H9 (cell line): ENCODE results near the gene HLA-G. TPM values are rescaled to one million over a fixed set of nuclear protein-coding genes. Genes with fewer than 3 reads are reported as not detected.

Experiments
- DNase-seq: peaks from one replicate; pipeline ENCODE4 v3.0.0-alpha.2; 2017
- H2AFZ ChIP-seq: one replicate; pipeline ENCODE4 v1.6.1; 2013; ENCODE audit warnings: mild to moderate bottlenecking, low read length, control low read depth, moderate library complexity
- H2AK5ac ChIP-seq: 2 replicates; pipeline ENCODE4 v1.6.1; 2013; ENCODE audit warnings: low read length, control low read depth, mixed read lengths; ENCODE audit not compliant: insufficient read length
- H2BK120ac ChIP-seq: one replicate; pipeline ENCODE4 v1.6.1; 2013; ENCODE audit warnings: low read depth, mild to moderate bottlenecking, low read length, control low read depth, inconsistent platforms; ENCODE audit not compliant: poor library complexity, severe bottlenecking
- H2BK12ac ChIP-seq: 2 replicates; pipeline ENCODE4 v1.6.1; 2013; ENCODE audit warnings: low read length, control low read depth, mixed read lengths, low read depth; ENCODE audit not compliant: insufficient read length
- H2BK15ac ChIP-seq: 2 replicates; pipeline ENCODE4 v1.6.1; 2013; ENCODE audit warnings: low read depth, low read length, control low read depth
- H2BK20ac ChIP-seq: one replicate; pipeline ENCODE4 v1.6.1; 2013; ENCODE audit warnings: low read depth, mild to moderate bottlenecking, low read length, control low read depth, inconsistent platforms; ENCODE audit not compliant: poor library complexity, severe bottlenecking
- H2BK5ac ChIP-seq: 2 replicates; pipeline ENCODE4 v1.6.1; 2013; ENCODE audit warnings: low read length, control low read depth, mixed read lengths; ENCODE audit not compliant: insufficient read length
- H3K14ac ChIP-seq: 2 replicates; pipeline ENCODE4 v1.6.1; 2013; ENCODE audit warnings: low read length, control low read depth; ENCODE audit not compliant: insufficient read depth
- H3K18ac ChIP-seq: 2 replicates; pipeline ENCODE4 v1.6.1; 2013; ENCODE audit warnings: low read depth, mild to moderate bottlenecking, mixed read lengths, low read length, control low read depth; ENCODE audit not compliant: insufficient read length
- H3K23ac ChIP-seq: 2 replicates; pipeline ENCODE4 v1.6.1; 2013; ENCODE audit warnings: low read length, control low read depth, mixed read lengths, low read depth; ENCODE audit not compliant: insufficient read length
- H3K23me2 ChIP-seq: 2 replicates; pipeline ENCODE4 v1.6.1; 2013; ENCODE audit warnings: low read depth, mild to moderate bottlenecking, mixed read lengths, low read length, control low read depth; ENCODE audit not compliant: insufficient read length, poor library complexity, severe bottlenecking
- H3K27ac ChIP-seq: 2 replicates; pipeline ENCODE4 v1.5.1; 2013; ENCODE audit warnings: low read length, control low read depth, mixed read lengths, low read depth; ENCODE audit not compliant: insufficient read length
- H3K27me3 ChIP-seq: 2 replicates; pipeline ENCODE4 v1.6.1; 2013; ENCODE audit warnings: low read length, control low read depth, inconsistent platforms; ENCODE audit not compliant: insufficient read depth
- H3K4ac ChIP-seq: 2 replicates; pipeline ENCODE4 v1.6.1; 2013; ENCODE audit warnings: low read depth, mild to moderate bottlenecking, control low read depth, inconsistent platforms, low read length, moderate library complexity
- H3K4me1 ChIP-seq: 2 replicates; pipeline ENCODE4 v1.6.1; 2013; ENCODE audit warnings: low read length, control low read depth, inconsistent platforms; ENCODE audit not compliant: insufficient read depth
- H3K4me2 ChIP-seq: 2 replicates; pipeline ENCODE4 v1.6.1; 2013; ENCODE audit warnings: low read length, control low read depth, mixed read lengths; ENCODE audit not compliant: insufficient read length, insufficient read depth
- H3K56ac ChIP-seq: 2 replicates; pipeline ENCODE4 v1.6.1; 2013; ENCODE audit warnings: low read depth, mild to moderate bottlenecking, mixed read lengths, low read length, control low read depth; ENCODE audit not compliant: insufficient read length
- H3K79me1 ChIP-seq: 2 replicates; pipeline ENCODE4 v1.6.1; 2013; ENCODE audit warnings: low read depth, mild to moderate bottlenecking, moderate library complexity, low read length, control low read depth, inconsistent platforms; ENCODE audit not compliant: insufficient read depth, poor library complexity, severe bottlenecking
- H3K79me2 ChIP-seq: 2 replicates; pipeline ENCODE4 v1.6.1; 2013; ENCODE audit warnings: low read length, control low read depth, inconsistent platforms; ENCODE audit not compliant: insufficient read depth
- H3K9ac ChIP-seq: 2 replicates; pipeline ENCODE4 v1.6.1; 2013; ENCODE audit warnings: low read length, control low read depth, mixed read lengths; ENCODE audit not compliant: insufficient read length; ENCODE audit errors: extremely low read depth
- H3K9me3 ChIP-seq: one replicate; pipeline ENCODE4 v1.6.1; 2013; ENCODE audit warnings: low read depth, low read length, inconsistent platforms; ENCODE audit not compliant: control insufficient read depth
- H3T11ph ChIP-seq: one replicate; pipeline ENCODE4 v1.6.1; 2013; ENCODE audit warnings: mild to moderate bottlenecking, low read length, control low read depth, inconsistent platforms
- H4K20me1 ChIP-seq: one replicate; pipeline ENCODE4 v1.6.1; 2013; ENCODE audit not compliant: control insufficient read depth, insufficient read length, insufficient read depth
- H4K5ac ChIP-seq: 2 replicates; pipeline ENCODE4 v1.6.1; 2013; ENCODE audit warnings: low read depth, mild to moderate bottlenecking, mixed read lengths, low read length, control low read depth; ENCODE audit not compliant: insufficient read length
- H4K8ac ChIP-seq: replicated peaks from 2 replicates; pipeline ENCODE4 v1.6.1; 2013; ENCODE audit warnings: low read length, control low read depth, mixed read lengths, low read depth; ENCODE audit not compliant: insufficient read length
- H4K91ac ChIP-seq: 2 replicates; pipeline ENCODE4 v1.6.1; 2013; ENCODE audit warnings: low read depth, mild to moderate bottlenecking, moderate library complexity, mixed read lengths, low read length, control low read depth; ENCODE audit not compliant: insufficient read length
- H3K27ac Mint-ChIP-seq, 3 experiments: 2 replicates in 2 of 3; 3 replicates in 1 of 3; pipeline ENCODE4 v1.8.0; 2020 to 2021; ENCODE audit warnings: mixed read lengths in 3 of 3, mild to moderate bottlenecking in 1 of 3, moderate library complexity in 1 of 3
- H3K27me3 Mint-ChIP-seq: 2 replicates; pipeline ENCODE4 v1.8.0; 2021; ENCODE audit warnings: low read depth, mild to moderate bottlenecking, moderate library complexity, mixed read lengths
- H3K36me3 Mint-ChIP-seq, 3 experiments: 2 replicates in 2 of 3; 3 replicates in 1 of 3; pipeline ENCODE4 v1.8.0; 2020 to 2021; ENCODE audit warnings: low read depth in 3 of 3, mixed read lengths in 3 of 3; ENCODE audit not compliant: insufficient read depth in 1 of 3
- H3K4me1 Mint-ChIP-seq, 2 experiments: 2 replicates each; pipeline ENCODE4 v1.8.0; 2020; ENCODE audit warnings: mixed read lengths in 2 of 2
- H3K4me3 Mint-ChIP-seq, 2 experiments: 2 replicates in 1 of 2; 3 replicates in 1 of 2; pipeline ENCODE4 v1.8.0; 2020 to 2021; ENCODE audit warnings: mild to moderate bottlenecking in 2 of 2, mixed read lengths in 2 of 2, moderate library complexity in 1 of 2
- H3K9me3 Mint-ChIP-seq, 2 experiments: 2 replicates in 1 of 2; 3 replicates in 1 of 2; pipeline ENCODE4 v1.8.0; 2020; ENCODE audit warnings: mild to moderate bottlenecking in 2 of 2, mixed read lengths in 2 of 2, moderate library complexity in 1 of 2
- WGBS: extraction: QIAGEN DNeasy Blood & Tissue Kit; methylation state at CpG from one replicate; pipeline ENCODE4 v1.1.7; 2013; ENCODE audit warnings: missing lambda C conversion rate, low lambda C conversion rate, mixed read lengths; ENCODE audit not compliant: insufficient read length; ENCODE audit errors: extremely low coverage; 5-methylcytosine and 5-hydroxymethylcytosine counted together
- total RNA-seq: library from RNA; stranded (reverse); gene quantifications from 2 replicates; pipeline ENCODE4 v1.2.1, GENCODE V29; 2021
- TF ChIP-seq, protein P1 (sequence below): fragments of 200-600 bp; sonication (generic); conservative IDR thresholded peaks from 3 replicates; pipeline ENCODE4 v1.8.0; 2021; ENCODE audit warnings: antibody characterized with exemption, mild to moderate bottlenecking

The HLA-G gene
- total RNA-seq, 1 experiment from 2014 or later, result 2.7 TPM

DNA sequence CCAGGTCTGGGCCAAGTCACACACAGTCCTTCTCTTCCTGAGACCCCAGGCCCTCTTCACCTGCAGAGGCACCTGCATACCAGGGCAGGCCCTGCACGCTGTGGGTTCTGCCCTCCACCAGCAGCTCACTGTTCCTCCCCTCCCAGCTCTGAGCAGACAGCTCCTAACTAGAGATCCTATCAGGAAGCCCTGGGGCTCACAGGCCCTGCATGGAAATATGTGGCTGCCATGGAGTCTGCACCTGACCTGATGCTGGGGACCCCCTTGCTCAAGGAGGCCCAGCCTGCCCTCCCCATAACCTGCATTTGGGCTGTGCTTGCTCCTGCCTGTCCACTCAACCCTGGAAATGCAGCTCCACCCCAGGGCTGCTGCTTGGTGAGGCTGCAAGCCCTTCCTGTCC lies 14.6 kb upstream of the HLA-G start:
- Histone ChIP-seq H3K79me2 (no peaks in the 10 kb centered on the region), H3K4me1 (no peaks in the 10 kb centered on the region), H2BK5ac (no peak overlapping the region), H3K14ac (peak overlapping the region; percentile 1; the same call in 1 of the 2 replicates), H2BK12ac (no peak overlapping the region), H4K5ac (no peak overlapping the region), H3K27ac (no peak overlapping the region), H3K18ac (no peak overlapping the region), H2BK120ac (no peak overlapping the region), H3T11ph (no peak overlapping the region), H4K8ac (no peak overlapping the region), H3K4me2 (no peak overlapping the region), H2AFZ (no peak overlapping the region), H3K79me1 (no peaks in the 10 kb centered on the region), H4K20me1 (no peaks in the 10 kb centered on the region), H3K4ac (no peak overlapping the region), H3K56ac (no peak overlapping the region), H3K27me3 (no peaks in the 10 kb centered on the region), H2BK15ac (no peak overlapping the region), H3K9me3 (no peaks in the 10 kb centered on the region), H3K23ac (no peak overlapping the region), H4K91ac (no peak overlapping the region), H3K9ac (no peak overlapping the region), H2AK5ac (no peak overlapping the region), H3K23me2 (no peaks in the 10 kb centered on the region), H2BK20ac (no peak overlapping the region)
- H3K27me3 Mint-ChIP-seq, result peaks cover 8% of the 10 kb centered on the region; the same call in 1 of the 2 replicates
- TF ChIP-seq, protein P1, sequence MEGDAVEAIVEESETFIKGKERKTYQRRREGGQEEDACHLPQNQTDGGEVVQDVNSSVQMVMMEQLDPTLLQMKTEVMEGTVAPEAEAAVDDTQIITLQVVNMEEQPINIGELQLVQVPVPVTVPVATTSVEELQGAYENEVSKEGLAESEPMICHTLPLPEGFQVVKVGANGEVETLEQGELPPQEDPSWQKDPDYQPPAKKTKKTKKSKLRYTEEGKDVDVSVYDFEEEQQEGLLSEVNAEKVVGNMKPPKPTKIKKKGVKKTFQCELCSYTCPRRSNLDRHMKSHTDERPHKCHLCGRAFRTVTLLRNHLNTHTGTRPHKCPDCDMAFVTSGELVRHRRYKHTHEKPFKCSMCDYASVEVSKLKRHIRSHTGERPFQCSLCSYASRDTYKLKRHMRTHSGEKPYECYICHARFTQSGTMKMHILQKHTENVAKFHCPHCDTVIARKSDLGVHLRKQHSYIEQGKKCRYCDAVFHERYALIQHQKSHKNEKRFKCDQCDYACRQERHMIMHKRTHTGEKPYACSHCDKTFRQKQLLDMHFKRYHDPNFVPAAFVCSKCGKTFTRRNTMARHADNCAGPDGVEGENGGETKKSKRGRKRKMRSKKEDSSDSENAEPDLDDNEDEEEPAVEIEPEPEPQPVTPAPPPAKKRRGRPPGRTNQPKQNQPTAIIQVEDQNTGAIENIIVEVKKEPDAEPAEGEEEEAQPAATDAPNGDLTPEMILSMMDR, result no peak
- no peak overlapping the region for H3K4me3 Mint-ChIP-seq
- H3K27ac Mint-ChIP-seq, result no peak overlapping the region
- no CpG with 5 or more reads among the region's 1 CpG for WGBS
- DNase-seq, result no peak
- H3K9me3 Mint-ChIP-seq, result no peaks in the 10 kb centered on the region
- H3K4me1 Mint-ChIP-seq, result no peaks in the 10 kb centered on the region
- no peaks in the 10 kb centered on the region for H3K36me3 Mint-ChIP-seq
